Vagina (tissue), 2 donors: ENCODE data around the gene ELMO2.

Experiments
- CTCF ChIP-seq, 3 experiments: fragments of 450-650 bp in 2 of 3; fragments of 200-600 bp in 1 of 3; sonication (generic) in 1 of 3; IDR thresholded peaks; one replicate each; pipeline ENCODE4 v1.5.1; 2017 to 2019; ENCODE audit warnings: antibody characterized with exemption in 3 of 3, mild to moderate bottlenecking in 2 of 3, moderate library complexity in 2 of 3
- POLR2A ChIP-seq, 2 donors: fragments of 450-650 bp; IDR thresholded peaks; one replicate each; pipeline ENCODE4 v1.6.1; 2017; ENCODE audit warnings: antibody characterized with exemption in 2 of 2, mild to moderate bottlenecking in 2 of 2, moderate library complexity in 2 of 2
- POLR2AphosphoS5 ChIP-seq, 2 donors: sonication (generic); formaldehyde crosslinking; IDR thresholded peaks; one replicate each; pipeline ENCODE4 v1.9.0; 2017; ENCODE audit warnings: antibody characterized with exemption in 2 of 2, mild to moderate bottlenecking in 2 of 2, low read depth in 1 of 2; ENCODE audit not compliant: insufficient read depth in 1 of 2

- TF ChIP-seq CTCF (IDR thresholded peaks at IDR 0.05): no peak
- TF ChIP-seq POLR2AphosphoS5 (IDR thresholded peaks at IDR 0.05; ENCODE audit: insufficient read depth in 1 of 2, low read depth in 1 of 2): no peak
- no peak for TF ChIP-seq POLR2A (IDR thresholded peaks at IDR 0.05)
These were observed 56.7 kb downstream of the ELMO2 start for GRCh38 chr20:46349742-46350056.
